ENCODE data around the gene KAT8. TPM values are rescaled to one million over a fixed set of nuclear protein-coding genes. Genes with fewer than 3 reads are reported as not detected.

KAT8 gene
- total RNA-seq, 2 experiments from 2014 or later, result 58.1 to 64.5 TPM

Other genes with a start within 250 kb of the KAT8 start
- gene BCL7C, start 223.6 kb upstream of the KAT8 start, total RNA-seq, result 10 to 100 TPM; 18.1 to 18.6 TPM
- gene CTF1, start 221.1 kb upstream of the KAT8 start, total RNA-seq, result under 1 TPM; 0.21 to 0.27 TPM
- gene FBXL19, start 194.1 kb upstream of the KAT8 start, total RNA-seq, result 10 to 100 TPM; 13.6 to 15.2 TPM
- 1 to 10 TPM; 4.2 to 4.7 TPM for gene ORAI3, start 168.6 kb upstream of the KAT8 start, total RNA-seq
- gene SETD1A, start 159.9 kb upstream of the KAT8 start, total RNA-seq, result 10 to 100 TPM; 14.3 to 14.6 TPM
- under 1 TPM; 0.69 to 0.98 TPM for gene HSD3B7, start 132.5 kb upstream of the KAT8 start, total RNA-seq
- under 1 TPM; 0.69 to 0.72 TPM for gene STX1B, start 107.0 kb upstream of the KAT8 start, total RNA-seq
- 10 to 100 TPM; 32.9 to 38.0 TPM for gene STX4, start 84.1 kb upstream of the KAT8 start, total RNA-seq
- 10 to 100 TPM in 1 of 2 experiments, 1 to 10 TPM in 1; 9.5 to 10.1 TPM for gene ZNF668, start 43.4 kb upstream of the KAT8 start, total RNA-seq
- 10 to 100 TPM; 16.7 to 17.4 TPM for gene ZNF646, start 43.2 kb upstream of the KAT8 start, total RNA-seq
- gene PRSS53, start 28.7 kb upstream of the KAT8 start, total RNA-seq, result 1 to 10 TPM; 4.1 to 5.2 TPM
- 10 to 100 TPM; 43.4 to 47.8 TPM for gene VKORC1, start 22.9 kb upstream of the KAT8 start, total RNA-seq
- 10 to 100 TPM; 21.3 to 23.1 TPM for gene BCKDK, start 9.3 kb upstream of the KAT8 start, total RNA-seq
- gene PRSS8, start 18.1 kb downstream of the KAT8 start, total RNA-seq, result not detected
- gene PRSS36, start 32.4 kb downstream of the KAT8 start, total RNA-seq, result under 1 TPM; 0.93 to 0.99 TPM
- gene FUS, start 62.5 kb downstream of the KAT8 start, total RNA-seq, result 100 to 1,000 TPM; 424 to 435 TPM
- gene PYCARD, start 85.1 kb downstream of the KAT8 start, total RNA-seq, result 1 to 10 TPM; 2.4 to 2.5 TPM
- gene TRIM72, start 96.5 kb downstream of the KAT8 start, total RNA-seq, result not detected
- gene PYDC1, start 99.5 kb downstream of the KAT8 start, total RNA-seq, result not detected
- gene ITGAM, start 142.3 kb downstream of the KAT8 start, total RNA-seq, result under 1 TPM; 0.37 to 0.67 TPM
- 1 to 10 TPM; 2.4 to 2.9 TPM for gene ITGAX, start 237.5 kb downstream of the KAT8 start, total RNA-seq

All from activated naive CD4-positive, alpha-beta T cell treated with anti-CD3 and anti-CD28 coated beads for 36 hours (primary cell).